ENCODE results near the gene BNIP5. TPM values are rescaled to one million over a fixed set of nuclear protein-coding genes. Genes with fewer than 3 reads are reported as not detected.

Gene BNIP5, protein sequence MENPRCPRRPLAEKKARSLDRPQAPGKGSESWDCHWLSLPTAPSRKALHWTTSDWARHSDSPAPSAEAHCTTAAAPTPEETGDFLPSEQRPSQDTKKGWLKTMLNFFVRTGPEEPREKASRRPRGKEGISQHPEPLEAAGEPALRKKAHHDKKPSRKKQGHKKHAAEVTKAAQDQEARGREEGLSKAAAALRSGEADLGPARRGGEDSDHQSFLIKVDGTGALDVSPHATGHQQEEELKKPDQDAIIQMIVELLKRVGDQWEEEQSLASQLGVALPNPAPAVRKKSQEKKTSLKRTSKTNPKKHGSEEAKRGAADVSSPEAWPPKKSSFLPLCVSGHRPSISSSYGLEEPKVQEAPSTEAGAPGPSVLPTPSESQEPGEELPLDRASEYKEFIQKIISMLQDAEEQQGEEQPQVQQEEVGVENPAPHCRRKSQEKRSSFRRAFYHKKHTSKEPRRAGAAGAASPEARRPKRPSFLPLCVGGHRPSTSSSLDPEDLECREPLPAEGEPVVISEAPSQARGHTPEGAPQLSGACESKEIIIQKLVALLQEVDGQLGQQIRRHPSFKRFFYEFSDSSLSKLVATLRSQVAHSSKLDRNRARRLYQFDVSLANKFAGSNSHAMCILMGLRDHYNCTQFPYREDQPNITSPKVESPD
- total RNA-seq = not detected in 2 replicates

DNA sequence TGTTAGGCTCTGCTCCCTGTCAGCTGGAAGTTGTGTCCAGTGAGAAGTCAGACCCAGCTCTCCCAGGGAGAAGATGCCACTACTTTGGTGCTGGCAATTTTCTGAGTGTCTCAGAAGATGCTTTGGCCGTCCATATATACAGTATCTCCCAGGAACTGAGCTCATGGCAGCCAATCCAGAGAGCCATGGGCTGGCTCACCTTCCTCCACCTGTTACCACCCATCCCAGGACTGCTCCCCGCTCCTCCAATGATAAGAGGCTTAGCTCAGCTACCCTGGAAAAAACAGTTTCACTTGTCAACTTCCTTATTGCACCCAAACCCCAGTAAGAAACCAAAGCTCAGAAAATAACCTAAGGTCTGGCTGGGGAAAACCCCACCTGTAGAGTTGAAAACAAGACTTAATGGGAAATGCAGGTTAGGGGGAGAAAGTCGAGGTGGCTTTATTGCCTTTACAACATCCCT is at the start of gene BNIP5:
TSS of gene BNIP5 (minus strand) at position 110 of the 463 bp plus-strand sequence. CDS start 6,198 bp downstream, outside the sequence.
- no peak for DNase-seq (ENCODE audit: extremely low read depth, low read depth, low spot score)

DNA sequence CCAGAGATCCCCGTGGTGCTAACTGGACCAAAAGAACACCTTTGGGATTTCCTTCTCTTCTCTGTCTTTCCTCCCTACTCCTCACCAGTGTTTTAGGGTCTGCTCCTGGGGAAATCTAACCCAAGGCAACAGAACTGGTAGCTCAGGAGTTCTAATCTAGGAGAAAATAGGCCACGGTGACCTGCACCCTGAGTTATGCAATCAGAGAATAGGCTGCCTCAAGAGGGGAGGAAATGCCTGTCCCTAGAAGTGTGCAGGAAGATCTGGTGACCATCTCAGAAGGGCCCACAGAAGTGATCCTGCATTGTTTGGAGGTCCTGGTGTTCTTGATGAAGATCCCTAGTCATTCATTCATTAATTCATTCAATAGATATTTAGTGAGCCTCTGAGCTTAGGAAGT is 47.4 kb upstream of the BNIP5 start:
- no peak for DNase-seq (ENCODE audit: extremely low read depth, low read depth, low spot score)

DNA sequence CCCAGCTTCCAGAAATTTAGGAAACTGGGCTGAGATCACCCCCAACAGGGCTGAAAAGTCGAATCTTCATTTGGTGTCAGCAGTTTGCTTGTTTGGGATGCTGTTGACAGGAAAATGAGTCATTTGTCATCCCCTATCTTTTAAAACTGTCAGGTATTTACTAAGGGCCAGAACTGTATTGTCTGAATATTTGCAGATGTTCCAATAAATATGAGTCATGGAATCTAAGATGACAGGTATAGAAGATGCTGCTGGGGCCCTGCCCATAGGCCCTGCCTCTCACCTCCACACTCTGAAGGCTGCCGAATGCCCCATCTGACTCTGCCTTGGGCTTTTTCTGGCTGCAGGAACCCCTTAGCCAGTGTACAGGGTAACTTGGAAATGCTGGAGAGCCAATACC is 46.9 kb upstream of the BNIP5 start:
- DNase-seq (ENCODE audit: extremely low read depth, low read depth, low spot score) = no peak

DNA sequence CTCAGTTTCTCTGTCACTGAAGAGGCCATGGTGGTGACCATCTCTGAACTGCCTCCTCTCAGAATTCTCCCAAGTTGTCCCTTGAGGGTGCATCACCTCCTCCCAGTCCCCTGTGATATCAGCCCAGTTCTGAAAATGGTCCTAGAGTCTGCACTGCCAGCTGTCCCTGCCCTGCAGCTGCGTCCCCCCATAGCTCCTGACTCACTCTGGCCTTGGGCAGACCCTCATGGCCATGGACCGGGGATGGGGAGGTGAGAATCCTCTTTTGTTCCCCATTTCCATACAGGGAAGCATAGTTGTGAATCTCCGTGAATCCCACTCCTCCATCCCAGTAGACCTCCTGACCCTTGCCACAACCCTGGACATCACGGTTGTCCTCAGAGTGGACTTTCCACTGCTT is 46.3 kb upstream of the BNIP5 start:
- DNase-seq (ENCODE audit: extremely low read depth, low read depth, low spot score) = no peak

DNA sequence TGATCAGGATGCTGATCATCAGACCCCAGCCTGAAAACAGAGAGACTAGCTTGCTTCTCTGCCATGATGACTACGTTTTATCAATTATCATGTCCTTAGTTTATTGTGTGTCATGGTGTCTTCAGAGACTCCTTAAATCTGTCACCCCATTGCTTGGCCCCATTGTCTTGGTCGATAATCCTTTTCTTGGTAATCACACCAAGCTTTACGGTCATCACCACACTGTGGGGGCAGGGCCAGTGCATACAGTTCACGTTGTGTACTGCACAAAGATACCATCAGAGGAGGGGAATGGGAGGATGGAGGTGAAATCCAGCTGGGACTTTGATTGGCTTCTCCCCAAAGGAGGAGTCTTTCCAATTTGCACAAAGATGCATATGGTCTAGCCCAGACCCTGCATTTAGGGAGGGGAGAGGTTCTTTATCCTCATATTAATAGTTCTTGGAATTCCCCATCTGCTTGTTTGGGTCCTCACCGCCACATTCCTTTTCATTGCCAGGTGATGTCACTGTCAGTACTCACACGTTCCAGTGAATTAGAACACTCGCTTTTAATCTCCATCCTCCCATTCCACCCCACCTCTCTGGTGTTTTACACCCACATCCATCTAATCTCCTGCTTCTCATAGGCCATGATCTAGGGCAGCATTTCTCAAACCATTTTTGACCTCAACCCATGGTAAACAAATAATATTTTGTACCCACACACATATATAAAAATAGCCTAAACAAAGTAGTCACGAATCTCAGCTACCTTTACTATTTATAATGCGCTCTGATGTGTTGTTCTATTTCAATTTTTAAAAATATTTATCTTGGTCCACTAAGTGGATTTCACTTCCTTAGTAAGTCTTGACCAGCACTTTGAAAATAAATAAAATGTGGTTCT is 45.1 kb upstream of the BNIP5 start:
- no peak for DNase-seq (ENCODE audit: extremely low read depth, low read depth, low spot score)

DNA sequence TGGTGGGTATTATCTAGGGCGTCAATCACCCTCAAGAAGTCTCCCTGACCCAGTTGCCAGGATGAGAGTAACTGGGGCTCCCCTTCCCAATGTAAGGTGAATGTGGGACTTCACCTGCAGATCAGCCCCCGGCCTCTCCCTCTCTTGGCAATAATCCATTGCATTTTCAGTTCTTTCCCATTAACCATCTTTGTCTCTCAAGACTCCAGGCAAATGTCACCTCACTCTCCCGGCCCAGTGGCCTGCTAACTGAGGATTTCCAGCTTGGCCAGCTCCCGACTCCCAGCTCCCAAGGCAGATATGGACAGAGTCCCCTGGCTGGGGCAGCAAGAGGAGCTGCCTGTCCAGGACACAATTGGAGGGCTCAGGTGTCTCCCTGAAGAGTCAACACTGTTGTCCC is 43.5 kb upstream of the BNIP5 start:
- DNase-seq (ENCODE audit: extremely low read depth, low read depth, low spot score) = no peak

DNA sequence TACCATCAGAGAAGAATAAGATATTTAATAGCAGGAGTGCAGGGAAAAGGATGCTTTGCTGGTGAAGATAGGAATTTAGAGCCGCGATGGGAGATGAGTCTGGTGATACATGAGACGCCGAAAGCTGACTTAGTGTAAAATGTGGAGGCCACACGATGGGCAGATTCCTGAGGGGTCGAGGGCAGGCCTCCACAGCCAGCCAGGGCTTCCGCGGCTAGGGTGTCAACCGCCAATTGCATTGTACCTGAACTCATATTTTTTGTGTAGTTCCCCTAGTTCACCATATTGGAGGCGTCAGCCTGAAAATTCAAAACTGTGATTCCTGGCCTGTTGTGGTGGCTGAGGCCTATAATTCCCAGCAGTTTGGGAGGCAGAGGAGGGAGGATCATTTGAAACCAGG is 42.2 kb upstream of the BNIP5 start:
- no peak for DNase-seq (ENCODE audit: extremely low read depth, low read depth, low spot score)

DNA sequence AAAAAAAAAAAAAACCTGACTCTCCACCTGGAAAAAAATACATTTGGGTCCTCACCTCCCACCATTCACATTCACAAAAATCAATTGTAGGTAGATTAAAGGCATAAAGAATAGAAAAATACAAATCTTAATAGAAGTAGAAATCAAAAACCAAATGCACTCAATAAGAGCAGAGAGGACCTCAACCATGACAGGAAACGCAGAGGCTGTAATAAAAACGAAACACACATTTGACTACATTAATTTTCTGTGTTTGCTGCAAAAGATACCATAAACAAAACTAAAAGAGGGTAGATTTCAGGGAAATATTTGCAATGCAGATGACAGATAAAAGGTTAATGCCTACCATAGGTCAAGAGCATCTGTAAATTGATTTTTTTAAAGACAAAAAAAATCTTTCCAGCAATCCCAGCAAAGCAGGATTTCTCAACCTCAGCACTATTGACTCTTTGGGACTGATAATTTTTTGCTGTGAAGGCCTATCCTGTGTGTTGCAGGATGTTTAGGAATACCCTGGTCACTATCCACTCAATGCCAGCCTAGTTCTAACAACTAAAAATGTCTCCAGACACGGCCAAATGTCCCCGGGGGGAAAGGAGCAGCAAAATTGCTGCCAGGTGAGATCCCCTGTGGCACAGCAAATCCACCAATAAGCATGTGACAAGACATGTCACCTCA is 41.7 kb upstream of the BNIP5 start:
- no peak for DNase-seq (ENCODE audit: extremely low read depth, low read depth, low spot score)

DNA sequence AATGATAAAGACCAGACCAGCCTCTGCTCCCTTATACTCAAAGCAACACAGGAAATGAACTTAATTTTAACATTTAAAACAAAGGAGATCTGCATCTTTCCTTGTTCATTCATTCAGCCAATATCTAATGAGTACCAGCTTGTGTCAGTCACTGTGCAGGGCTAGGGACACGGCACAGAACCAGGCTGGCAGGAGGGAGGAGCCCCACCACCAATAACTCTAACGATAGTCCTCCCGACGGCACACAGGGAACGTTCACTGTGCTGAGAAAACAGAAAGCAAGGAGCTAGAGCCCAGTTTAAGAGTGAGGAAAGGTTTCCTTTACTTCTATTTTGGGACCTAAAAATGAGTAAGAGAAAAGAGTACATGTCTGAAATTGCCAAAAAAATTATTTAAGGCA is 40.9 kb upstream of the BNIP5 start:
- DNase-seq (ENCODE audit: extremely low read depth, low read depth, low spot score) = no peak

DNA sequence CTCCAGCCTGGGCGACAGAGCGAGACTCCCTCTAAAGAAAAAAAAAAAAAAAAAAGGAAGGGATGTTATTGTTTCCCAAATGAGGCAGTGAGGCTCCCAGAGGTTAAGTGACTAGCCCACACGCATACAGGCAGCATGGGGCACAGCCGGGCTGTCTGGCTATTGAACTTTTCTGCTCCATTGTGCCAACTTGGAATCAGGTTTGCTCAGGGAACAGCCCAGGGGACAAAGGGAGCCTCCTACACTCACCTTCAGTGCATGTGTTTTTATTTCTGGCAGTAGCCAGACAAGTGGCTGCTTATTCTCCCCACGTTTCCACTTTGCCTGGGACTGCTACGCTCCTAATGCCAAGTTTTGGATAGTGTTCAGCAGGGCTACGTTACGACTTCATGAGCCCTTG is 40.1 kb upstream of the BNIP5 start:
- DNase-seq (ENCODE audit: extremely low read depth, low read depth, low spot score) = no peak

DNA sequence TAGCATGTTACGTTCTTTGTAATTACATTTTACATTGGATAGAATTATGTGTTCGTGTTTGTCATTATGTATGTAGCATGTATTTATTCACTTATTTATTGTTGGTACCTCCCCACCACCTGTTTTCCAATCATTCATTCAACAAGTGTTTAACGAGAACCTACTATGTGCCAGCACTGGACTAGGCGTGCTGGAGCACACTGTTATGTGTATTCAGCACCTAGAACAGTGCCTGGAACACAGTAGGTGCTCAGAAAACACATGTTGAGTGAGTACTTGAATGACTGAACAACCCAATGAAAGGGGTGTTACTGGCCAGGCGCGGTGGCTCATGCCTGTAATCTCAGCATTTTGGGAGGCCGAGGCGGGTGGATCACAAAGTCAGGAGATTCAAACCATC is 39.5 kb upstream of the BNIP5 start:
- DNase-seq (ENCODE audit: extremely low read depth, low read depth, low spot score) = no peak

DNA sequence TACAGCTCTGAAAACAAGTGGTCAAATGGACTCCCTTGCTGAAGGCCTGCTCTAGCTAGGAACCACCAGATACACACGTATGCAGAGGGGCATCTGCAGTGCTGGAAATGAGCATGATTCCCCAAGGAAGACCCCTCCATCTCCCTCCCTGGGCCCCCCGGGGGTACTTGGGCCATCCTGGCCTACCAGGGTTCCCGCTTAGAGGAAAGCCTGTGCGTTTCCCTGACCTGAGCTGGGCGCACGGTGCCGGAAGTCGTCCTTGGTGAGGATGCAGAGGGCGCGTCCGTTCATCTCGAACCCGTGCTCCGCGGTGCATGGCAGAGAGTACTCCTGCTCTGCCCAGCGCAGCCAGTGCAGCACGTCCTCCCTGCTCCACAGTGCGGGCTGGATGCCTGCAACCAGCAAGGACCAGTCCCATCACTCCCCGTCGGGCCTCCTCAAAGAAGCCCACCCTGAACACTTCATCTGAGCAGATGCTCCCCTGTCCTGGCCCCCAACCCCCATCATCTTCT is 39.0 kb upstream of the BNIP5 start:
- no peak for DNase-seq (ENCODE audit: extremely low read depth, low read depth, low spot score)

DNA sequence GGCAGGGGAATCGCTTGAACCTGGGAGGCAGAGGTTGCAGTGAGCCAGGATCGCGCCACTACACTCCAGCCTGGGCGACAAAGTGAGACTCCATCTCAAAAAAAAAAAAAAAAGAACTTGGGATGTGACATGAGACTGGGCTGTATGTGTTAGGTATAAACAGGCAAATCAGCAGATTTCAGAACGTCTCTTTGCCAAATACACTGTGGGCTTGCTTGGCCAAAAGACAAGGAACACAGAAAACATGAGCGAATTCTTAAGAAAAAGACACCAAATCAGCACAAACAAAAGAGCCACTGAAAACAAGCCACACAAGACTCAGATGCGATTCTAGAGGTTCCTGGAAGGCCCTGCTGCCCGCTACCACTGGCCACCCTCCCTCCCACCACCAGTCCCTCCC is 38.3 kb upstream of the BNIP5 start:
- no peak for DNase-seq (ENCODE audit: extremely low read depth, low read depth, low spot score)

DNA sequence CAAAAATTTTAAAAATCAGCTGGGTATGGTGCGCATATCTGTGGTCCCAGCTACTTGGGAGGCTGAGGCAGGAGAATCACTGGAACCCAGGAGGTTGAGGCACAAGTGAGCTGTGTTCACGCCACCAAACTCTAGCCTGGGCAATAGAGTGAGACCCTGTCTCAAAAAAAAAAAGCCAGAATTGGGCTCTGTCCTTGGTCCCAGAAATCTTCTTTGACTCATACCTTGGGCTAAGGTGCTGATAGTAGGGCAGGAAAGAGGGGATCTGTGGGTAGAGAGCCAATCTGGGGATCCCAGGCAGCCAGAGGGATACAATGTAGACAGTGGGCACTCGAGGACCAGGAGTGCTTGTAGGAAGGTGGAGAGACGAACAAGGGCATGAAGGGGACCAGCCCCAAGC is 37.5 kb upstream of the BNIP5 start:
- no peak for DNase-seq (ENCODE audit: extremely low read depth, low read depth, low spot score)

DNA sequence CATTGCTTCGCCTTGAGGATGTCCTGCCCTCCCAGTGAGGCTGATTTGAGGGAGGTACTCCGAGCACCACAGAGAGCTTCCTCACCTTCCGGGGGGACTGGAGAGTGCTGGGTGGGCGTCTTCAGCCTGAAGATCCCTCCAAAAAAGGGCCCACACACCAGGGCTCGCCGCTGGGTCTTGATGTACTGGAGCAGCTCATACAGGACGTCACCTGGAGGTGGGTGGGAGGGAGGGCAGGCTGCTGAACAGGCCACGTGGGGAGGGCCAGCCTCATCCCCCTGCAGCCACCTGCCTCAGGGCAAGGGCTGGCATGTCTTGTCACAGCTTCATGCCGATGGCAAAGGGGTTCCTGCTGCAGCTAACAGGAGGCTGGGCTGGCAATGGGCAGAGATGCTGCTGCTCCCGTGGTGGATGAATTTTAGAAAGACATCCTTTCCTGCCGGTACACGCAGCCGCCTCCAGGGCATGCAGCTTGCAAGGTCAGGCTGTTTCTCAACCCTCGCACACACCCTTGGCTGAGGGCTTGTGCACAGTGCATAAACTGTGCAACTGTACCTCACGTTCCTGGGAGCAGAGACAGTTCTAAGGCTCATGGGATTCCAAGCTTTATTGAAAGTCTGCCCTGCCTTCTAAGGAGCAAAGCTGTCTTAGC is 36.8 kb upstream of the BNIP5 start:
- no peak for DNase-seq (ENCODE audit: extremely low read depth, low read depth, low spot score)

DNA sequence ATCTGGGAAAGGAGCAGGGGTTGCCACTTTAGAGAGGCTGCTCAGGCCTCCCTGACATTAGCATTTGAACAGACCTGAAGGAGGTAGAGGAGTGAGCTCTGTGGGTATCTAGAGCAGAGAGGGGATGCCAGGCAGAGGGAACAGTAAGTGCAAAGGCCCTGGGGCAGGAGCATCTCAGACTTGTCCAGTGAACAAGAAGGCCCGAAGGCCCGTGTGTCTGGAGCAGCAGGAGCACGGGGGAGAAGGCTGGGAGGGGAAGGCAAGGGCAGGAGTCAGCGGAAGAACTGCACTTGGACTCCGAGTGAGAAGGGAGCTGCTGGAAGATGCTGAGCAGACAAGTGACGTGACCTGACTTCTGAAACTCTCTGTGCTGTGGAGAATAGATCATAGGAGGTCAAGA is 35.4 kb upstream of the BNIP5 start:
- DNase-seq (ENCODE audit: extremely low read depth, low read depth, low spot score) = no peak

DNA sequence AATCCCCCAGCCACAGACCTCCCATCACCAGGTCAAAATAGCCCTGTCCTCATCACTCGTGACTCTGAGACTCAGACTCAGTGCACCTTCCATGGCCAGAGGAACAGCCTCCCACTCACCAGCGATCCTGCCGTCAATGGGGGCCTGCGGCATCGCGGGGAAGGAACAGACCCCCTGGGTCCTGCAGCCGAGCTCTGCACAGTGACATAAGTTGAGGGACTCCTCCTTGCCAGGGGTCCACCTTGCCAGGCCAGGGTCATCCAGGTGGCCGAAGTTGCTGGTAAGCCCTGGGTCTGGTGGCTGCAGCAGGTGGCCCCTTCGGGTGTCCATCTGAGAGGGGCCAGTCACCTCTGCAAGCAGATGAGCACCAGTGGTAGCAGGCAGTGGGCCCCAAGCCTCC is 34.5 kb upstream of the BNIP5 start:
- DNase-seq (ENCODE audit: extremely low read depth, low read depth, low spot score) = no peak

DNA sequence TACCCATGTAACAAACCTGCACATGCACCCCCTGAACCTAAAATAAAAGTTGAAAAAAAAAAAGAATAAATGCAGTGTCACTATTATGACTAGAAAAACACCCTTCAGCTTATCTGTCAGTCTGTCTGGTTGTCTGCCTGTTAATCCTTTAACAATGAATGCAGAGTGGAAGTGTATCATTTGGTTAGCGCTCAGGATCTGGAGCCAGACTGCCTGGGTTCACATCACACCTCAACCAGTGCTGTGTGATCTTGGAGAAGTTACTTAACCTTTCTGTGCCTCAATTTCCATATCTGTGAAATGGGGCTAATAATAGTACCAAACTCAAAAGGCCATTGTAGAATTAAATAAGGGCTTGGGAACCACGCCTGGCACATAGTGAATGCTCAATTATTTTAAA is 34.0 kb upstream of the BNIP5 start:
- no peak for DNase-seq (ENCODE audit: extremely low read depth, low read depth, low spot score)

DNA sequence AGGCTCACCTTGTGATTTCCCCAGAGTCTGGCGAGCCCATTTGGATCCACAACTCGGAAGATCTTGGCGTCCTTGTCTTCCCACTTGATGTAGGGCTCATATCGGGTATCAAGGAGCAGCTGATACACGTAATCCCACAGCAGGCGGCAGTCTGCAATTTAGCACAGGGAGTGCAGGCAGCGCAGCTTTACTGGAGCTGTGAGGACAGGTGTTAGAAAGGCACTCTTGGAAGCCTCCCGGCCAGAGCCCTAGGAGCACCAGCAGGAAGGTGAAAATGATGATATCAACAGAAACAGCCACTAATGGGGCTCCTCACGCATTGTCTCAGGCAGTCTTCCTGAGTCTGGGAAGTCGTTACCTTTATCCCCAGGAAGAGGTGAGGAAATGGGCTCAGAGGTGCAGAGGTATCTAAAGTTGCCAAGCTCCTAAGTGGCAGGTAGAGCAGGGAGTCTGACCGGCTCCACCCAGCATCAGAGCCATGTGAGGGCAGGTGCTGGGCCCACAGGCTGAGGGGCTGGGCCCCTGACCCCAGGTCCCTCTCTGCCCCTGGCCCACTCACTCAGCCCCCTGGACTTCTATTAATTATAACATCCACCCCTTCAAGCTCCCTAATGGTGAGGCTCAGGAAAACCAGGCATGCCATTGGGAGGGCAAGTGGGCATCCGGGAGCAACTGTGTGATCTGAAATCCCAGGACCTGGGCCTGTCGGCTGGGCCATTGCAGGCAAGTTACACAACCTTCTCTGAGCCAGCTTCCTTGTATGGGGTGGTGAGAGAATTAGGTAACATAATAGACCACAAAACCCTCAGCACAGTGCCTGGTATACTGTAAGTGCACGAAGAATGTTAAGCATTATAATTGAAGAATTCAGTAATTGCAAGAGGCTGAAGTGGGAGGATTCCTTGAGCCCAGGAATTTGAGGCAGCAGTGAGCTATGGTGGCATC is 32.5 kb upstream of the BNIP5 start:
- no peak for DNase-seq (ENCODE audit: extremely low read depth, low read depth, low spot score)

All from glomerular endothelial cell (primary cell).